GM12878 (cell line): ENCODE data around the gene EVX2. TPM values are rescaled to one million over a fixed set of nuclear protein-coding genes. Genes with fewer than 3 reads are reported as not detected.

ENCODE experiments used
- ATAC-seq: fragments of 200-7000 bp; cut with Tn5 transposase; 3 replicates; pipeline ENCODE4 v1.9.1; 2020; ENCODE audit warnings: mild to moderate bottlenecking, moderate library complexity
- BruUV-seq: library from RNA; stranded (reverse); fragments of 400-500 nt; replicated peaks from 2 replicates; lab custom pipeline; 2021; lab: Mats Ljungman, UMichigan
- CTCF ChIA-PET: fragments of 300-600 bp; sonication (Branson Sonifier 250); formaldehyde crosslinking; extraction: SDS; loops from one replicate; lab custom pipeline; 2021; ENCODE audit warnings: inconsistent platforms; lab: Yijun Ruan, JAX
- POLR2A ChIA-PET: fragments of 350-600 bp; formaldehyde crosslinking; extraction: SDS; loops from one replicate; lab custom pipeline; 2021; ENCODE audit warnings: inconsistent platforms; lab: Charles Lee
- RAD21 ChIA-PET: fragments of 300-600 bp; sonication (Branson Sonifier 250); formaldehyde crosslinking; loops from one replicate; lab custom pipeline; 2023; ENCODE audit warnings: antibody characterized with exemption; ENCODE audit not compliant: unreplicated experiment; lab: Charles Lee
- SMC1A ChIA-PET: fragments of 300-600 bp; sonication (Branson Sonifier 250); formaldehyde crosslinking; loops from one replicate; lab custom pipeline; 2023; ENCODE audit not compliant: unreplicated experiment, uncharacterized antibody; lab: Charles Lee
- DNase-seq: peaks from one replicate; pipeline ENCODE4 v3.0.0-alpha.2; 2011; ENCODE audit warnings: low read depth, low spot score
- FAIRE-seq: peaks from 3 replicates; lab custom pipeline; 2011; peaks lifted over from hg19 to GRCh38; lab: Jason Lieb, UNC
- H2AFZ ChIP-seq: 2 replicates; pipeline ENCODE4 v1.6.0; 2011; ENCODE audit warnings: low read depth, low read length, control low read depth; ENCODE audit not compliant: control insufficient read depth
- H3K27ac ChIP-seq: 2 replicates; pipeline ENCODE4 v1.5.1; 2011; ENCODE audit warnings: control low read depth; ENCODE audit not compliant: control insufficient read depth, insufficient read depth
- H3K27me3 ChIP-seq, 2 experiments: replicated peaks in 1 of 2; 2 replicates each; pipeline versions ENCODE4 v1.6.0 to v1.6.1; 2011; ENCODE audit warnings: low read length in 1 of 2; ENCODE audit not compliant: control insufficient read depth in 2 of 2, insufficient read depth in 2 of 2
- H3K36me3 ChIP-seq, 2 experiments: 2 replicates each; pipeline ENCODE4 v1.5.1; 2011; ENCODE audit warnings: low read length in 1 of 2; ENCODE audit not compliant: control insufficient read depth in 2 of 2, insufficient read depth in 2 of 2
- H3K4me1 ChIP-seq: 2 replicates; pipeline ENCODE4 v1.6.1; 2011; ENCODE audit warnings: mild to moderate bottlenecking, low read length, moderate library complexity, mixed read lengths; ENCODE audit not compliant: control insufficient read depth, insufficient read depth
- H3K4me2 ChIP-seq: 2 replicates; pipeline ENCODE4 v1.6.0; 2011; ENCODE audit warnings: control low read depth; ENCODE audit not compliant: control insufficient read depth, insufficient read depth
- H3K4me3 ChIP-seq: fragments of 200-600 bp; sonication (generic); 2 replicates; pipeline ENCODE4 v1.5.1; 2016
- H3K79me2 ChIP-seq: 2 replicates; pipeline ENCODE4 v1.6.0; 2011; ENCODE audit warnings: low read length; ENCODE audit not compliant: control insufficient read depth, insufficient read depth
- H3K9ac ChIP-seq: 2 replicates; pipeline ENCODE4 v1.8.0; 2011; ENCODE audit warnings: low read length, control low read depth, mixed read lengths; ENCODE audit not compliant: control insufficient read depth, insufficient read depth
- H3K9me3 ChIP-seq: replicated peaks from 3 replicates; pipeline ENCODE4 v1.5.1; 2011; ENCODE audit warnings: mild to moderate bottlenecking, low read length; ENCODE audit not compliant: control insufficient read depth, insufficient read depth
- H4K20me1 ChIP-seq: 2 replicates; pipeline ENCODE4 v1.6.0; 2011; ENCODE audit not compliant: control insufficient read depth, insufficient read depth
- BCL3 ChIP-seq: IDR thresholded peaks from 2 replicates; pipeline ENCODE4 v1.6.1; 2011; ENCODE audit warnings: borderline replicate concordance, low read depth, mild to moderate bottlenecking, moderate library complexity, low read length; ENCODE audit not compliant: insufficient read depth, poor library complexity, severe bottlenecking
- CREB1 ChIP-seq: IDR thresholded peaks from 2 replicates; pipeline ENCODE4 v1.6.1; 2012; ENCODE audit warnings: low read depth, mild to moderate bottlenecking, inconsistent platforms
- EP300 ChIP-seq, 2 experiments: fragments of 150-350 bp in 1 of 2; IDR thresholded peaks; 2 replicates each; pipeline ENCODE4 v1.6.1; 2011 to 2012; ENCODE audit warnings: low read depth in 2 of 2, low read length in 2 of 2, borderline replicate concordance in 1 of 2, improper control_type of control experiment in 1 of 2, inconsistent platforms in 1 of 2; ENCODE audit not compliant: control insufficient read depth in 1 of 2
- PAX8 ChIP-seq: fragments of 450-650 bp; IDR thresholded peaks from 2 replicates; pipeline ENCODE4 v1.6.1; 2017; ENCODE audit warnings: mild to moderate bottlenecking, moderate library complexity
- RFX5 ChIP-seq: IDR thresholded peaks from 2 replicates; pipeline ENCODE4 v1.6.1; 2011; ENCODE audit warnings: low read depth, low read length, improper control_type of control experiment
- SPI1 ChIP-seq: IDR thresholded peaks from 2 replicates; pipeline ENCODE4 v1.6.1; 2011; ENCODE audit warnings: low read depth, mild to moderate bottlenecking, low read length, moderate library complexity, borderline replicate concordance; ENCODE audit not compliant: insufficient read depth
- TAF1 ChIP-seq: IDR thresholded peaks from 2 replicates; pipeline ENCODE4 v1.6.1; 2011; ENCODE audit warnings: mild to moderate bottlenecking, low read depth, low read length, borderline replicate concordance
- TCF12 ChIP-seq: IDR thresholded peaks from 2 replicates; pipeline ENCODE4 v1.6.1; 2011; ENCODE audit warnings: low read depth, mild to moderate bottlenecking, low read length
- ZNF207 ChIP-seq: fragments of 450-650 bp; IDR thresholded peaks from 2 replicates; pipeline ENCODE4 v1.6.1; 2014; ENCODE audit warnings: antibody characterized with exemption, mild to moderate bottlenecking, borderline replicate concordance
- WGBS: methylation state at CpG from one replicate; pipeline ENCODE4 v1.1.6; 2016; ENCODE audit warnings: low lambda C conversion rate; ENCODE audit not compliant: insufficient replicate concordance, insufficient coverage; ENCODE audit errors: missing lambda C conversion rate; 5-methylcytosine and 5-hydroxymethylcytosine counted together
- in situ Hi-C: fragments of 300-500 bp; cut with MboI; formaldehyde crosslinking; loops from 9 replicates; pipeline ENCODE4 v1.14.3; 2018; ENCODE audit warnings: mixed read lengths
- intact Hi-C: fragments of 100-400 bp; cut with micrococcal nuclease; formaldehyde crosslinking; loops from one replicate; pipeline ENCODE4 v1.14.2; 2022; ENCODE audit not compliant: unreplicated experiment
- polyA plus RNA-seq, 11 experiments: library from polyadenylated mRNA; depleted of rRNA in 4 of 11; unstranded in 6 of 11; stranded (reverse) in 5 of 11; fragments of >200 nt; fragmentation: Nextera tagmentation in 4 of 11; fragmentation: Illumina TruSeq in 1 of 11; extraction: Ambion mirVana in 4 of 11; extraction: Trizol in 1 of 11; gene quantifications; 1 replicate in 1 of 11; 2 replicates in 10 of 11; pipeline versions ENCODE4 v1.2.1 to v1.2.3, GENCODE V29; 2011 to 2016; ENCODE audit warnings: inconsistent platforms in 2 of 11, missing spikeins in 2 of 11, low read depth in 1 of 11
- total RNA-seq, 4 experiments: library from RNA; depleted of rRNA in 3 of 4; stranded (reverse); fragments of >200 nt in 3 of 4; fragmentation: Illumina TruSeq in 1 of 4; extraction: Trizol in 1 of 4; gene quantifications; 2 replicates each; pipeline versions ENCODE4 v1.2.1 to v1.2.3, GENCODE V29; 2013 to 2021
- TF ChIP-seq, protein P1 (sequence below), 3 experiments: IDR thresholded peaks in 2 of 3; conservative IDR thresholded peaks in 1 of 3; 2 replicates each; pipeline ENCODE4 v1.5.1; 2011; ENCODE audit warnings: low read depth in 3 of 3, low read length in 3 of 3, mild to moderate bottlenecking in 3 of 3, control low read depth in 2 of 3, moderate library complexity in 2 of 3, inconsistent platforms in 1 of 3, mixed read lengths in 1 of 3; ENCODE audit not compliant: control insufficient read depth in 2 of 3, insufficient read depth in 1 of 3; ENCODE audit errors: extremely low read depth in 1 of 3
- TF ChIP-seq, protein P2 (sequence below): IDR thresholded peaks from 2 replicates; pipeline ENCODE4 v1.6.1; 2012; ENCODE audit warnings: low read depth, low read length, improper control_type of control experiment

Gene EVX2
- total and polyA plus RNA-seq, 10 of the 15 experiments (the other 5 are each of a cell fraction or from before 2014, with no cell fraction given) = not detected

DNA sequence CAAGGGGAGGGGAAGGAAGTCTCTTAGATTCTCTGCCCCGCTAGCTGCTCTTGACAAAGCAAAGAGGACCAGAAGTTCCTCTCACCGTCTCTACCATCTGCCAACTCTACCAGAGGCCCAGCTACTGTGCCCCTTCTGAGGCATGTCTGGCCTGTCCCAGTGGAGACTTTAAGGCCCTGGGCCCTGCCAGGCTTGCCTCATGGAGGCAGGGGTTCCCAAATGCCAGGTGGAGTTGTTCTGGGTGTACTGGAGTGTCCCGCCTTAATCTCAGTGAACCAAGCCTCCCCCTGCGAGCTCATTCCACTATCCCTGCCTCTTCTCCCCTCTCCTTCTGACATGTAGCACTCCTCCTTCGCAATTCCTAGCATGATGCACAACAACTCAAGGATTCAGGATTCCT is 18.1 kb upstream of the EVX2 start:
- no peak overlapping the region for H3K4me2 ChIP-seq
- in situ Hi-C loops = no loop called here

GRCh38 chr2:176101216-176101830 is 17.6 kb upstream of the EVX2 start:
- ATAC-seq (no peak), DNase-seq (no peak), FAIRE-seq (no peak)
- in situ Hi-C loops = no loop called here
- H3K9ac ChIP-seq = no peak overlapping the region
- H3K27ac ChIP-seq = no peak overlapping the region
- intact Hi-C loops = no loop called here
- RAD21 ChIA-PET = no interaction called here
- no peaks in the 10 kb centered on the region for H4K20me1 ChIP-seq
- no peaks in the 10 kb centered on the region for H3K36me3 ChIP-seq
- H3K4me3 ChIP-seq = no peak overlapping the region
- peaks cover 18 to 50% of the 10 kb centered on the region in 2 experiments for H3K27me3 ChIP-seq
- peaks cover 3% of the 10 kb centered on the region; the same call in 1 of the 2 replicates for H3K4me1 ChIP-seq
- H3K9me3 ChIP-seq = no peaks in the 10 kb centered on the region; the same call in 2 of the 3 replicates
- H2AFZ ChIP-seq = no peak overlapping the region
- CTCF ChIA-PET = interaction anchor here (0.5 to 2.6 kb wide), 5 partner anchors 9 to 1835 kb away, joined by 3 to 11 read pairs (median 3); no protein-coding TSS in a partner anchor
- POLR2A ChIA-PET = no interaction called here
- SMC1A ChIA-PET = no interaction called here
- BruUV-seq = no TSS peak
- no peaks in the 10 kb centered on the region for H3K79me2 ChIP-seq
- 0% methylated on average over 2 of the region's 2 CpGs for WGBS
- no peak overlapping the region for H3K4me2 ChIP-seq
- TF ChIP-seq, protein P1, sequence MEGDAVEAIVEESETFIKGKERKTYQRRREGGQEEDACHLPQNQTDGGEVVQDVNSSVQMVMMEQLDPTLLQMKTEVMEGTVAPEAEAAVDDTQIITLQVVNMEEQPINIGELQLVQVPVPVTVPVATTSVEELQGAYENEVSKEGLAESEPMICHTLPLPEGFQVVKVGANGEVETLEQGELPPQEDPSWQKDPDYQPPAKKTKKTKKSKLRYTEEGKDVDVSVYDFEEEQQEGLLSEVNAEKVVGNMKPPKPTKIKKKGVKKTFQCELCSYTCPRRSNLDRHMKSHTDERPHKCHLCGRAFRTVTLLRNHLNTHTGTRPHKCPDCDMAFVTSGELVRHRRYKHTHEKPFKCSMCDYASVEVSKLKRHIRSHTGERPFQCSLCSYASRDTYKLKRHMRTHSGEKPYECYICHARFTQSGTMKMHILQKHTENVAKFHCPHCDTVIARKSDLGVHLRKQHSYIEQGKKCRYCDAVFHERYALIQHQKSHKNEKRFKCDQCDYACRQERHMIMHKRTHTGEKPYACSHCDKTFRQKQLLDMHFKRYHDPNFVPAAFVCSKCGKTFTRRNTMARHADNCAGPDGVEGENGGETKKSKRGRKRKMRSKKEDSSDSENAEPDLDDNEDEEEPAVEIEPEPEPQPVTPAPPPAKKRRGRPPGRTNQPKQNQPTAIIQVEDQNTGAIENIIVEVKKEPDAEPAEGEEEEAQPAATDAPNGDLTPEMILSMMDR (IDR thresholded peaks at IDR 0.05 in 2 of 3, conservative IDR thresholded peaks at IDR 0.05 in 1 of 3; ENCODE audit: control insufficient read depth in 2 of 3, extremely low read depth in 1 of 3, insufficient read depth in 1 of 3, low read depth in 3 of 3, low read length in 3 of 3) = no peak
- TF ChIP-seq EP300 (IDR thresholded peaks at IDR 0.05; ENCODE audit: borderline replicate concordance in 1 of 2, control insufficient read depth in 1 of 2, low read depth in 2 of 2, low read length in 2 of 2) (no peak), PAX8 (no peak), BCL3 (no peak), SPI1 (no peak), TCF12 (no peak)
- TF ChIP-seq, protein P2, sequence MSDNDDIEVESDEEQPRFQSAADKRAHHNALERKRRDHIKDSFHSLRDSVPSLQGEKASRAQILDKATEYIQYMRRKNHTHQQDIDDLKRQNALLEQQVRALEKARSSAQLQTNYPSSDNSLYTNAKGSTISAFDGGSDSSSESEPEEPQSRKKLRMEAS = no peak

More for the DNA sequence above, 18.1 kb upstream of the EVX2 start:
- ATAC-seq = no peak
- 29% methylated on average over 4 of the region's 5 CpGs for WGBS
- H3K36me3 ChIP-seq = no peaks in the 10 kb centered on the region
- no peak for FAIRE-seq
- DNase-seq = no peak
- peaks cover 20 to 46% of the 10 kb centered on the region in 2 experiments for H3K27me3 ChIP-seq
- intact Hi-C loops = no loop called here
- H3K27ac ChIP-seq = no peak overlapping the region
- RAD21 ChIA-PET = no interaction called here
- H2AFZ ChIP-seq = no peak overlapping the region
- H4K20me1 ChIP-seq = no peaks in the 10 kb centered on the region
- TF ChIP-seq CREB1 = no peak
- no peak for TF ChIP-seq RFX5
- no peak for TF ChIP-seq ZNF207
- TF ChIP-seq TAF1 = no peak
- no peak overlapping the region for H3K9ac ChIP-seq
- POLR2A ChIA-PET = no interaction called here
- no peaks in the 10 kb centered on the region for H3K79me2 ChIP-seq
- peaks cover 3% of the 10 kb centered on the region; the same call in 1 of the 2 replicates for H3K4me1 ChIP-seq
- H3K9me3 ChIP-seq = no peaks in the 10 kb centered on the region; the same call in 2 of the 3 replicates
- SMC1A ChIA-PET = no interaction called here
- CTCF ChIA-PET = interaction anchor here (0.5 to 2.6 kb wide), 5 partner anchors 9 to 1834 kb away, joined by 3 to 11 read pairs (median 3); no protein-coding TSS in a partner anchor
- H3K4me3 ChIP-seq = no peak overlapping the region
- BruUV-seq = no TSS peak
